ENCODE data around the gene CC2D1B. TPM values are rescaled to one million over a fixed set of nuclear protein-coding genes. Genes with fewer than 3 reads are reported as not detected.

The CC2D1B gene
- total RNA-seq, 2 donors from 2014 or later: 25.2 to 27.3 TPM

GRCh38 chr1:52365071-52365745 lies 797 bp downstream of the CC2D1B start:
- no peak for TF ChIP-seq CTCF (IDR thresholded peaks at IDR 0.05)
- H3K36me3 ChIP-seq: peaks cover 7% of the 10 kb centered on the region
- intact Hi-C loops (cut with DNase I): no loop called here
- peak overlapping the region; percentile 82 for H3K4me3 ChIP-seq
- H3K9ac ChIP-seq (ENCODE audit: low read depth in 2 of 2, low read length in 2 of 2): peak overlapping the region; percentile 91 to 96
- H3K27me3 ChIP-seq: no peaks in the 10 kb centered on the region
- peak; percentile 63 for DNase-seq
- no peaks in the 10 kb centered on the region for H3K9me3 ChIP-seq
- peaks cover 3% of the 10 kb centered on the region for H3K4me1 ChIP-seq
- H3K27ac ChIP-seq: peak overlapping the region; percentile 89

GRCh38 chr1:52364235-52364839 lies 1.7 kb downstream of the CC2D1B start:
- Histone ChIP-seq H3K27me3 (no peaks in the 10 kb centered on the region), H3K4me1 (peaks cover 3% of the 10 kb centered on the region), H3K9ac (ENCODE audit: low read depth in 2 of 2, low read length in 2 of 2) (no peak overlapping the region), H3K27ac (no peak overlapping the region), H3K4me3 (no peak overlapping the region), H3K36me3 (peaks cover 11% of the 10 kb centered on the region), H3K9me3 (no peaks in the 10 kb centered on the region)
- intact Hi-C loops (cut with DNase I): no loop called here
- no peak for TF ChIP-seq CTCF (IDR thresholded peaks at IDR 0.05)
- DNase-seq: peak; percentile 29

- Histone ChIP-seq H3K36me3 (peaks cover 40% of the 10 kb centered on the region), H3K9me3 (no peaks in the 10 kb centered on the region), H3K27me3 (no peaks in the 10 kb centered on the region), H3K9ac (ENCODE audit: low read depth in 2 of 2, low read length in 2 of 2) (no peak overlapping the region), H3K4me3 (no peak overlapping the region), H3K27ac (no peak overlapping the region), H3K4me1 (peaks cover 3% of the 10 kb centered on the region)
- DNase-seq: no peak
- intact Hi-C loops (cut with DNase I): no loop called here
- no peak for TF ChIP-seq CTCF (IDR thresholded peaks at IDR 0.05)
Observed at GRCh38 chr1:52360595-52360968, 5.4 kb downstream of the CC2D1B start.

- Histone ChIP-seq H3K4me3 (no peak overlapping the region), H3K9me3 (no peaks in the 10 kb centered on the region), H3K9ac (ENCODE audit: low read depth in 2 of 2, low read length in 2 of 2) (no peak overlapping the region), H3K4me1 (peaks cover under 1% of the 10 kb centered on the region), H3K27ac (no peak overlapping the region), H3K27me3 (no peaks in the 10 kb centered on the region), H3K36me3 (peaks cover 46% of the 10 kb centered on the region)
- intact Hi-C loops (cut with DNase I): no loop called here
- no peak for DNase-seq
- no peak for TF ChIP-seq CTCF (IDR thresholded peaks at IDR 0.05)
Observed at GRCh38 chr1:52359676-52360594, 6.1 kb downstream of the CC2D1B start.

GRCh38 chr1:52358851-52359497 lies 7.0 kb downstream of the CC2D1B start:
- TF ChIP-seq CTCF (IDR thresholded peaks at IDR 0.05): no peak
- no peaks in the 10 kb centered on the region for H3K9me3 ChIP-seq
- H3K9ac ChIP-seq (ENCODE audit: low read depth in 2 of 2, low read length in 2 of 2): no peak overlapping the region
- no peak overlapping the region for H3K4me3 ChIP-seq
- H3K27me3 ChIP-seq: no peaks in the 10 kb centered on the region
- DNase-seq: no peak
- H3K4me1 ChIP-seq: no peaks in the 10 kb centered on the region
- no peak overlapping the region for H3K27ac ChIP-seq
- intact Hi-C loops (cut with DNase I): no loop called here
- peaks cover 52% of the 10 kb centered on the region for H3K36me3 ChIP-seq

Data from colonic mucosa (tissue), 4 donors.